Measurements from ENCODE around the gene TMEM18. TPM values are rescaled to one million over a fixed set of nuclear protein-coding genes. Genes with fewer than 3 reads are reported as not detected.
A peak's percentile ranks its signal among the peaks of the same experiment; 100 is the strongest.

The TMEM18 gene
- total RNA-seq, 2 experiments from 2014 or later, result 25.6 to 26.3 TPM

DNA sequence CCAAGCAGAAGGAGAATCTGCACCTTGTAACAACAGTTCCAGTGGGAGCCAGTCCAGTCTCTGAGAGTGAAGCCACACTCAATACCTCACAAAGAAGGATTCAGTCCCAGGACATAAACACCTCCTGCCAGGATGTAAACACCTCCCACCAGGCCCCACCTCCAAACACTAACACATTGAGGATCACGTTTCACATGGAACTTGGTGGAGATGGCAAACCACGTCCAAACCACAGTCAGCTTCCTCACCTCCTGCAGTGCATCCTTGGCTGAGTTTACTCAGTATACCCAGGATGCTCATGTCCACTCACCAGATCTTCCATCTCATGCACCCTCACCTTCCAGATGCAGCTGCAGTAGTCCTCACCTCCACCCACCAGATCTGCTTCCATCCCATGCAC, 37.8 kb upstream of the TMEM18 start:
- Mint-ChIP-seq H3K9me3 (no peaks in the 10 kb centered on the region), H3K4me1 (ENCODE audit: low read depth) (no peaks in the 10 kb centered on the region), H3K4me3 (no peak overlapping the region), H3K27me3 (peaks cover 61% of the 10 kb centered on the region), H3K36me3 (ENCODE audit: low read depth) (no peaks in the 10 kb centered on the region), H3K27ac (no peak overlapping the region)
- CTCF ChIA-PET, result no interaction called here
- Histone ChIP-seq H3K27ac (ENCODE audit: low read depth in 1 of 2, low read length in 2 of 2) (no peak overlapping the region), H3K36me3 (ENCODE audit: insufficient read depth, low read length) (no peaks in the 10 kb centered on the region), H3K4me1 (ENCODE audit: insufficient read depth, low read length) (peaks cover 4% of the 10 kb centered on the region), H3K9me3 (ENCODE audit: control insufficient read depth in 1 of 2, insufficient read depth in 1 of 2, low read length in 2 of 2) (no peaks in the 10 kb centered on the region), H3K27me3 (ENCODE audit: control insufficient read depth in 1 of 2, insufficient read depth in 2 of 2, low read length in 2 of 2) (peaks cover 0 to 29% of the 10 kb centered on the region in 2 experiments), H3K4me3 (ENCODE audit: low read length) (no peak overlapping the region)
- POLR2A ChIA-PET, result no interaction called here
- DNase-seq, result no peak
- TF ChIP-seq, protein P1, sequence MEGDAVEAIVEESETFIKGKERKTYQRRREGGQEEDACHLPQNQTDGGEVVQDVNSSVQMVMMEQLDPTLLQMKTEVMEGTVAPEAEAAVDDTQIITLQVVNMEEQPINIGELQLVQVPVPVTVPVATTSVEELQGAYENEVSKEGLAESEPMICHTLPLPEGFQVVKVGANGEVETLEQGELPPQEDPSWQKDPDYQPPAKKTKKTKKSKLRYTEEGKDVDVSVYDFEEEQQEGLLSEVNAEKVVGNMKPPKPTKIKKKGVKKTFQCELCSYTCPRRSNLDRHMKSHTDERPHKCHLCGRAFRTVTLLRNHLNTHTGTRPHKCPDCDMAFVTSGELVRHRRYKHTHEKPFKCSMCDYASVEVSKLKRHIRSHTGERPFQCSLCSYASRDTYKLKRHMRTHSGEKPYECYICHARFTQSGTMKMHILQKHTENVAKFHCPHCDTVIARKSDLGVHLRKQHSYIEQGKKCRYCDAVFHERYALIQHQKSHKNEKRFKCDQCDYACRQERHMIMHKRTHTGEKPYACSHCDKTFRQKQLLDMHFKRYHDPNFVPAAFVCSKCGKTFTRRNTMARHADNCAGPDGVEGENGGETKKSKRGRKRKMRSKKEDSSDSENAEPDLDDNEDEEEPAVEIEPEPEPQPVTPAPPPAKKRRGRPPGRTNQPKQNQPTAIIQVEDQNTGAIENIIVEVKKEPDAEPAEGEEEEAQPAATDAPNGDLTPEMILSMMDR (IDR thresholded peaks at IDR 0.05), result no peak
- intact Hi-C loops (cut with DNase I, micrococcal nuclease), result loop anchor here (2.0 kb wide), 2 partner anchors 830 to 836 kb away; no protein-coding TSS in a partner anchor
- no peak for ATAC-seq (ENCODE audit: poor library complexity)

- POLR2A ChIA-PET, result no interaction called here
- Mint-ChIP-seq H3K27ac (no peak overlapping the region), H3K27me3 (peaks cover 54% of the 10 kb centered on the region), H3K9me3 (no peaks in the 10 kb centered on the region), H3K36me3 (ENCODE audit: low read depth) (no peaks in the 10 kb centered on the region), H3K4me3 (no peak overlapping the region), H3K4me1 (ENCODE audit: low read depth) (no peaks in the 10 kb centered on the region)
- ATAC-seq (ENCODE audit: poor library complexity) (no peak), DNase-seq (peak in 5 of 14 experiments; percentile 4 to 54 (median 23))
- H3K4me1 ChIP-seq (ENCODE audit: insufficient read depth, low read length), result peaks cover 4% of the 10 kb centered on the region
- intact Hi-C loops (cut with DNase I, micrococcal nuclease), result loop anchor here (2.0 kb wide), 2 partner anchors 831 to 837 kb away; no protein-coding TSS in a partner anchor
- peaks cover 0 to 29% of the 10 kb centered on the region in 2 experiments for H3K27me3 ChIP-seq (ENCODE audit: control insufficient read depth in 1 of 2, insufficient read depth in 2 of 2, low read length in 2 of 2)
- CTCF ChIA-PET, result no interaction called here
- H3K27ac ChIP-seq (ENCODE audit: low read depth in 1 of 2, low read length in 2 of 2), result no peak overlapping the region
- H3K36me3 ChIP-seq (ENCODE audit: insufficient read depth, low read length), result no peaks in the 10 kb centered on the region
- H3K9me3 ChIP-seq (ENCODE audit: control insufficient read depth in 1 of 2, insufficient read depth in 1 of 2, low read length in 2 of 2), result no peaks in the 10 kb centered on the region
- TF ChIP-seq, protein P1 (IDR thresholded peaks at IDR 0.05), result no peak
- no peak overlapping the region for H3K4me3 ChIP-seq (ENCODE audit: low read length)
Observed at GRCh38 chr2:714005-714741, 37.0 kb upstream of the TMEM18 start.

DNA sequence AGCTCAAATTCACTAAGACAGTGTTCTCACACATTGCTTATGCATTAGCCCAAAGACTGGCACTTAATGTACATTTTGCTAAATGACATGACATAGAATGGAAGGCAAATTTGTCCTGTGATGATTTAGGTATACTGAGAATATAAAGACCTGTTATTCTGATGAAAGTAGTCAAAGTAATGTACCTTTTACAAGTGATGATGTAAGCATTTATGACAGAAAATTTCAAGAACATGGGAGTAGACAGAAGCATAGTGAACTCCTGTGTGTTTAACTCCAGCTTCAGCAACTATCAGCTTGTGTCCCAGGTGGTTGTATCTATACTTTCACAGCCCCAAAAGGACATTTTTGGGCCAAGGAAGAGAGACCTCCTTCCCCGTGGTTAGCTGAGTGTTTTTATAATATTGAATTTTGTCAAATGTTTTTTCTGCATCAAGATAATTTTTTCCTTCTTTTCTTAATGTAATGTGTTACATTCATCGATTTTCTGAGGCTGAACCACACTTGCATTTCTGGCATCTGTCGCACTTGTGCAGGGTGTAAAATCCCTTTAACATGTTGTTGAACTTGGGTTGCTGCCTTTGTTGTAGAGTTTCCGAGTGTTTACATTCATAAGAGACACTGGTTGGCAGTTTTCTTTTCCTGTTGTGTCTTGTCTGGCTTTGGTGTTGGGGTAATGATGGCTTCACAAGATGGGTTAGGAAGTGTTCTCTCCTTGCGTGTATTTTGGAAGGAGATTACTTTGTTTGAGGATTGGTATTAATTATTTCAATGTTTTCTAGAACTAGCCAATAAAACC, 33.9 kb upstream of the TMEM18 start:
- Mint-ChIP-seq H3K9me3 (no peaks in the 10 kb centered on the region), H3K36me3 (ENCODE audit: low read depth) (no peaks in the 10 kb centered on the region), H3K27me3 (peaks cover 34% of the 10 kb centered on the region), H3K4me1 (ENCODE audit: low read depth) (no peaks in the 10 kb centered on the region), H3K4me3 (no peak overlapping the region), H3K27ac (no peak overlapping the region)
- TF ChIP-seq, protein P1 (IDR thresholded peaks at IDR 0.05), result no peak
- ChIA-PET CTCF (no interaction called here), POLR2A (no interaction called here)
- H3K4me1 ChIP-seq (ENCODE audit: insufficient read depth, low read length), result peaks cover 7% of the 10 kb centered on the region
- intact Hi-C loops (cut with DNase I, micrococcal nuclease), result no loop called here
- no peak for DNase-seq
- H3K9me3 ChIP-seq (ENCODE audit: control insufficient read depth in 1 of 2, insufficient read depth in 1 of 2, low read length in 2 of 2), result no peaks in the 10 kb centered on the region
- H3K4me3 ChIP-seq (ENCODE audit: low read length), result no peak overlapping the region
- no peak for ATAC-seq (ENCODE audit: poor library complexity)
- H3K36me3 ChIP-seq (ENCODE audit: insufficient read depth, low read length), result no peaks in the 10 kb centered on the region
- no peak overlapping the region for H3K27ac ChIP-seq (ENCODE audit: low read depth in 1 of 2, low read length in 2 of 2)
- H3K27me3 ChIP-seq (ENCODE audit: control insufficient read depth in 1 of 2, insufficient read depth in 2 of 2, low read length in 2 of 2), result peaks cover 0 to 25% of the 10 kb centered on the region in 2 experiments
